Gastroesophageal sphincter (tissue), 3 donors: ENCODE results near the gene LDLRAD4.

Source experiments
- POLR2A ChIP-seq, 2 donors: fragments of 450-650 bp; IDR thresholded peaks; one replicate each; pipeline ENCODE4 v1.6.1; 2017; ENCODE audit warnings: antibody characterized with exemption in 2 of 2, mild to moderate bottlenecking in 2 of 2, moderate library complexity in 1 of 2
- POLR2AphosphoS5 ChIP-seq: sonication (generic); formaldehyde crosslinking; IDR thresholded peaks from one replicate; pipeline ENCODE4 v1.6.1; 2017; ENCODE audit warnings: antibody characterized with exemption
- TF ChIP-seq, protein P1 (sequence below), 4 experiments: fragments of 200-600 bp in 2 of 4; fragments of 450-650 bp in 2 of 4; sonication (generic) in 1 of 4; IDR thresholded peaks; one replicate each; pipeline ENCODE4 v1.5.1; 2017 to 2019; ENCODE audit warnings: antibody characterized with exemption in 4 of 4, mild to moderate bottlenecking in 2 of 4, moderate library complexity in 2 of 4

DNA sequence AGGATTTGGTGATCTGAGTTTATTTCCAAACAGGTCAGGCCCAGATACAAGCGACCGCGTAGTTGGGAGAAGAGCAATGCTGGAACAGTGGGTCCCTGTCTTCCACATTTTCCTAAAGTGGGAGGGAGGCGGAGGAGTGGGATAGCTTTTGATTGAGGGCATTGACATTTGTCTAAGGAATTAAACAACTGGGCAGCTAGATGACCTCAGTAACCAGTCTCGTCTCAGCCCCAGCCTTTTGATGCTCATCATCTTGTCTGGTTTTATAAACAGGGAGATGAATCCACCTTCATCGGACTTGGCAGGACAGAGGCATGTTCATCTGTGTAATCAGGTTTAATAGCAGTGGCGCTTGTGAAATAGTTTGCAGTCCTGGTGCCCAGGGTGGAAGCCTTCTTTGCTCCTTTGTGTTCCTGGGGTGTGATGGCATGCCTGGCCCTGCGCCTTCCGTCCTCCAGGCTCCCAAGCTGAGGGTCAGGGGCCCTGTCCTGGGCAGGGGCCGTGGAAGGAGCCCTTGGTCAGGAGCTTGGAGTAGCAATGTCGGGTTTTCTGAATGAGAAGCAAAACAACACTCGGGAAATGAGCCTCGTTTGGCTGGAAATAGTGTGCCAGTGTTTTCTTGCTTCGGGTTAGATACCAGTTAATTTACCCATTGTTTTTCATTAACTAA is 314.0 kb downstream of the LDLRAD4 start:
- TF ChIP-seq, protein P1, sequence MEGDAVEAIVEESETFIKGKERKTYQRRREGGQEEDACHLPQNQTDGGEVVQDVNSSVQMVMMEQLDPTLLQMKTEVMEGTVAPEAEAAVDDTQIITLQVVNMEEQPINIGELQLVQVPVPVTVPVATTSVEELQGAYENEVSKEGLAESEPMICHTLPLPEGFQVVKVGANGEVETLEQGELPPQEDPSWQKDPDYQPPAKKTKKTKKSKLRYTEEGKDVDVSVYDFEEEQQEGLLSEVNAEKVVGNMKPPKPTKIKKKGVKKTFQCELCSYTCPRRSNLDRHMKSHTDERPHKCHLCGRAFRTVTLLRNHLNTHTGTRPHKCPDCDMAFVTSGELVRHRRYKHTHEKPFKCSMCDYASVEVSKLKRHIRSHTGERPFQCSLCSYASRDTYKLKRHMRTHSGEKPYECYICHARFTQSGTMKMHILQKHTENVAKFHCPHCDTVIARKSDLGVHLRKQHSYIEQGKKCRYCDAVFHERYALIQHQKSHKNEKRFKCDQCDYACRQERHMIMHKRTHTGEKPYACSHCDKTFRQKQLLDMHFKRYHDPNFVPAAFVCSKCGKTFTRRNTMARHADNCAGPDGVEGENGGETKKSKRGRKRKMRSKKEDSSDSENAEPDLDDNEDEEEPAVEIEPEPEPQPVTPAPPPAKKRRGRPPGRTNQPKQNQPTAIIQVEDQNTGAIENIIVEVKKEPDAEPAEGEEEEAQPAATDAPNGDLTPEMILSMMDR (IDR thresholded peaks at IDR 0.05), result no peak
- no peak for TF ChIP-seq POLR2A (IDR thresholded peaks at IDR 0.05)
- TF ChIP-seq POLR2AphosphoS5, result no peak
